ENCODE measurements around the gene HIGD1A. TPM values are rescaled to one million over a fixed set of nuclear protein-coding genes. Genes with fewer than 3 reads are reported as not detected.

The HIGD1A gene
- total and polyA plus RNA-seq, 10 of the 15 experiments (the other 5 are each of a cell fraction or from before 2014, with no cell fraction given) = 73.9 to 487 (median 175) TPM

GRCh38 chr3:42830437-42831320 lies 26.4 kb upstream of the HIGD1A start (continued):
- TF ChIP-seq SREBF1 (IDR thresholded peaks at IDR 0.05; ENCODE audit: low read length) (no peak), E2F8 (IDR thresholded peaks at IDR 0.05; ENCODE audit: low read depth, partially characterized antibody) (no peak), WRNIP1 (IDR thresholded peaks at IDR 0.05; ENCODE audit: borderline replicate concordance, low read depth, low read length) (no peak), FOXK2 (IDR thresholded peaks at IDR 0.05) (no peak), ATF2 (IDR thresholded peaks at IDR 0.05; ENCODE audit: low read length) (no peak), SMC3 (IDR thresholded peaks at IDR 0.05; ENCODE audit: borderline replicate concordance, low read length) (peak; percentile 29; the same call in 1 of the 2 replicates)
- TF ChIP-seq, protein P1, sequence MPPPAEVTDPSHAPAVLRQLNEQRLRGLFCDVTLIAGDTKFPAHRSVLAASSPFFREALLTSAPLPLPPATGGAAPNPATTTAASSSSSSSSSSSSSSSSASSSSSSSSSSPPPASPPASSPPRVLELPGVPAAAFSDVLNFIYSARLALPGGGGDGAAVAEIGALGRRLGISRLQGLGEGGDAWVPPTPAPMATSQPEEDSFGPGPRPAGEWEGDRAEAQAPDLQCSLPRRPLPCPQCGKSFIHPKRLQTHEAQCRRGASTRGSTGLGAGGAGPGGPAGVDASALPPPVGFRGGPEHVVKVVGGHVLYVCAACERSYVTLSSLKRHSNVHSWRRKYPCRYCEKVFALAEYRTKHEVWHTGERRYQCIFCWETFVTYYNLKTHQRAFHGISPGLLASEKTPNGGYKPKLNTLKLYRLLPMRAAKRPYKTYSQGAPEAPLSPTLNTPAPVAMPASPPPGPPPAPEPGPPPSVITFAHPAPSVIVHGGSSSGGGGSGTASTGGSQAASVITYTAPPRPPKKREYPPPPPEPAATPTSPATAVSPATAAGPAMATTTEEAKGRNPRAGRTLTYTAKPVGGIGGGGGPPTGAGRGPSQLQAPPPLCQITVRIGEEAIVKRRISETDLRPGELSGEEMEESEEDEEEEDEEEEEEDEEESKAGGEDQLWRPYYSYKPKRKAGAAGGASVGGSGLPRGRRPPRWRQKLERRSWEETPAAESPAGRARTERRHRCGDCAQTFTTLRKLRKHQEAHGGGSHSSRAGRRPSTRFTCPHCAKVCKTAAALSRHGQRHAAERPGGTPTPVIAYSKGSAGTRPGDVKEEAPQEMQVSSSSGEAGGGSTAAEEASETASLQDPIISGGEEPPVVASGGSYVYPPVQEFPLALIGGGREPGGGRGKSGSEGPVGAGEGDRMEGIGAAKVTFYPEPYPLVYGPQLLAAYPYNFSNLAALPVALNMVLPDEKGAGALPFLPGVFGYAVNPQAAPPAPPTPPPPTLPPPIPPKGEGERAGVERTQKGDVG (CRISPR knock-in tag; IDR thresholded peaks at IDR 0.05) = no peak
- TF ChIP-seq, protein P2, sequence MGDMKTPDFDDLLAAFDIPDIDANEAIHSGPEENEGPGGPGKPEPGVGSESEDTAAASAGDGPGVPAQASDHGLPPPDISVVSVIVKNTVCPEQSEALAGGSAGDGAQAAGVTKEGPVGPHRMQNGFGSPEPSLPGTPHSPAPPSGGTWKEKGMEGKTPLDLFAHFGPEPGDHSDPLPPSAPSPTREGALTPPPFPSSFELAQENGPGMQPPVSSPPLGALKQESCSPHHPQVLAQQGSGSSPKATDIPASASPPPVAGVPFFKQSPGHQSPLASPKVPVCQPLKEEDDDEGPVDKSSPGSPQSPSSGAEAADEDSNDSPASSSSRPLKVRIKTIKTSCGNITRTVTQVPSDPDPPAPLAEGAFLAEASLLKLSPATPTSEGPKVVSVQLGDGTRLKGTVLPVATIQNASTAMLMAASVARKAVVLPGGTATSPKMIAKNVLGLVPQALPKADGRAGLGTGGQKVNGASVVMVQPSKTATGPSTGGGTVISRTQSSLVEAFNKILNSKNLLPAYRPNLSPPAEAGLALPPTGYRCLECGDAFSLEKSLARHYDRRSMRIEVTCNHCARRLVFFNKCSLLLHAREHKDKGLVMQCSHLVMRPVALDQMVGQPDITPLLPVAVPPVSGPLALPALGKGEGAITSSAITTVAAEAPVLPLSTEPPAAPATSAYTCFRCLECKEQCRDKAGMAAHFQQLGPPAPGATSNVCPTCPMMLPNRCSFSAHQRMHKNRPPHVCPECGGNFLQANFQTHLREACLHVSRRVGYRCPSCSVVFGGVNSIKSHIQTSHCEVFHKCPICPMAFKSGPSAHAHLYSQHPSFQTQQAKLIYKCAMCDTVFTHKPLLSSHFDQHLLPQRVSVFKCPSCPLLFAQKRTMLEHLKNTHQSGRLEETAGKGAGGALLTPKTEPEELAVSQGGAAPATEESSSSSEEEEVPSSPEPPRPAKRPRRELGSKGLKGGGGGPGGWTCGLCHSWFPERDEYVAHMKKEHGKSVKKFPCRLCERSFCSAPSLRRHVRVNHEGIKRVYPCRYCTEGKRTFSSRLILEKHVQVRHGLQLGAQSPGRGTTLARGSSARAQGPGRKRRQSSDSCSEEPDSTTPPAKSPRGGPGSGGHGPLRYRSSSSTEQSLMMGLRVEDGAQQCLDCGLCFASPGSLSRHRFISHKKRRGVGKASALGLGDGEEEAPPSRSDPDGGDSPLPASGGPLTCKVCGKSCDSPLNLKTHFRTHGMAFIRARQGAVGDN (IDR thresholded peaks at IDR 0.05) = no peak

All from GM12878 (cell line).